ENCODE data around the gene ZNF385B. TPM values are rescaled to one million over a fixed set of nuclear protein-coding genes. Genes with fewer than 3 reads are reported as not detected.

Gene ZNF385B
- total RNA-seq, 1 experiment from 2014 or later: 0.77 TPM

DNA sequence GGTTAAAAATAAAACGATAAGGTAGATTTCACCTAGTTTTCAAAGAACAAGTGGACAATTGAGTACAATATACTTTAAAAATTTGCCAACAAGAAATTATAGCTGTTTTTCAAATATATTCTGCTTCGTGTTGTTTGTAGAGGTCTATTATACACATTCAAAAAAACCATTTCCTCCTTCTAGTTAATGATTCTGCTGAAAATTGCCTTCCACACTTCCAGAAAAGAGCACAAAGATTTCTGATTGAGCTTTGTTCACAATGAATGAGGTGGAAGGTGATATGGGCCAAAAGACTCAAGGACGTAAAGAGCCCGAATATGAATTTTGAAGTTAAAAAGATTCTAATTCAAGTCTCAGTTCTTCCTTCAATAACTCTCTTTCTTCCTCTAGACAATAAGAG is 319.8 kb downstream of the ZNF385B start:
- Histone ChIP-seq H3K36me3 (ENCODE audit: control insufficient read depth, insufficient read depth, low read length) (no peaks in the 10 kb centered on the region), H3K9me3 (no peaks in the 10 kb centered on the region; the same call in 1 of the 2 replicates), H3K4me1 (no peaks in the 10 kb centered on the region), H3K4me3 (ENCODE audit: low read depth, low read length) (no peak overlapping the region), H3K27me3 (replicated peaks; ENCODE audit: control insufficient read depth, insufficient read depth, low read length) (no peaks in the 10 kb centered on the region)
- no peaks in the 10 kb centered on the region for H3K4me1 Mint-ChIP-seq (ENCODE audit: low read depth, unreplicated experiment)
- no peaks in the 10 kb centered on the region for H3K9me3 Mint-ChIP-seq (ENCODE audit: unreplicated experiment)
- no peak overlapping the region for H3K27ac Mint-ChIP-seq (ENCODE audit: unreplicated experiment)
- intact Hi-C loops (cut with micrococcal nuclease; ENCODE audit: unreplicated experiment): loop anchor here (5.0 kb wide), 1 partner anchor 79 kb away; no protein-coding TSS in a partner anchor
- no peak for DNase-seq
- H3K27me3 Mint-ChIP-seq (ENCODE audit: insufficient read depth, unreplicated experiment): no peaks in the 10 kb centered on the region
- POLR2A ChIA-PET: no interaction called here
- TF ChIP-seq, protein P1, sequence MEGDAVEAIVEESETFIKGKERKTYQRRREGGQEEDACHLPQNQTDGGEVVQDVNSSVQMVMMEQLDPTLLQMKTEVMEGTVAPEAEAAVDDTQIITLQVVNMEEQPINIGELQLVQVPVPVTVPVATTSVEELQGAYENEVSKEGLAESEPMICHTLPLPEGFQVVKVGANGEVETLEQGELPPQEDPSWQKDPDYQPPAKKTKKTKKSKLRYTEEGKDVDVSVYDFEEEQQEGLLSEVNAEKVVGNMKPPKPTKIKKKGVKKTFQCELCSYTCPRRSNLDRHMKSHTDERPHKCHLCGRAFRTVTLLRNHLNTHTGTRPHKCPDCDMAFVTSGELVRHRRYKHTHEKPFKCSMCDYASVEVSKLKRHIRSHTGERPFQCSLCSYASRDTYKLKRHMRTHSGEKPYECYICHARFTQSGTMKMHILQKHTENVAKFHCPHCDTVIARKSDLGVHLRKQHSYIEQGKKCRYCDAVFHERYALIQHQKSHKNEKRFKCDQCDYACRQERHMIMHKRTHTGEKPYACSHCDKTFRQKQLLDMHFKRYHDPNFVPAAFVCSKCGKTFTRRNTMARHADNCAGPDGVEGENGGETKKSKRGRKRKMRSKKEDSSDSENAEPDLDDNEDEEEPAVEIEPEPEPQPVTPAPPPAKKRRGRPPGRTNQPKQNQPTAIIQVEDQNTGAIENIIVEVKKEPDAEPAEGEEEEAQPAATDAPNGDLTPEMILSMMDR (IDR thresholded peaks at IDR 0.05; ENCODE audit: insufficient read depth in 1 of 2, low read depth in 1 of 2, low read length in 1 of 2, severe bottlenecking in 1 of 2, unreplicated experiment in 1 of 2): no peak
- no peaks in the 10 kb centered on the region for H3K36me3 Mint-ChIP-seq (ENCODE audit: insufficient read depth, unreplicated experiment)
- H3K4me3 Mint-ChIP-seq (ENCODE audit: unreplicated experiment): no peak overlapping the region
- no TSS peak for BruUV-seq (replicated peaks)
- CTCF ChIA-PET: no interaction called here

DNA sequence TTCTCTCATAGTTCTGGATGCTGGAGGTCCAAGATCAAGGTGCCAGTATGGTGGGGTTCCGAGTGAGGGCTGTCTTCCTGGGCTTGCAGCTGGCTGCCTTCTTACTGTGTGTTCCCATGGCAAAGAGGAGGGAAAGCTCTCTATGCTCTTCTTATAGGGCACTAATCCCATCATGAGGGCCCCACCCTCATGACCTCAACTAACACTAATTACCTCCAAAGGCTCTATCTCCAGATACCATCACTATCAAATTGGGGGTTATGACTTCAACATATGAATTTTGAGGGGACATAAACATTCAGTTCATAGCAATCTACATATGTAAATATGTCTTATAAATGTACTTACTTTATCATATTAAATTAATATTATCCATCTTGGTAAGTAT is 322.3 kb downstream of the ZNF385B start:
- POLR2A ChIA-PET: no interaction called here
- no peaks in the 10 kb centered on the region for H3K4me1 ChIP-seq
- no peak overlapping the region for H3K27ac Mint-ChIP-seq (ENCODE audit: unreplicated experiment)
- no peaks in the 10 kb centered on the region for H3K36me3 ChIP-seq (ENCODE audit: control insufficient read depth, insufficient read depth, low read length)
- intact Hi-C loops (cut with micrococcal nuclease; ENCODE audit: unreplicated experiment): no loop called here
- CTCF ChIA-PET: no interaction called here
- H3K9me3 ChIP-seq: no peaks in the 10 kb centered on the region; the same call in 1 of the 2 replicates
- TF ChIP-seq, protein P1 (IDR thresholded peaks at IDR 0.05; ENCODE audit: insufficient read depth in 1 of 2, low read depth in 1 of 2, low read length in 1 of 2, severe bottlenecking in 1 of 2, unreplicated experiment in 1 of 2): no peak
- H3K27me3 ChIP-seq (replicated peaks; ENCODE audit: control insufficient read depth, insufficient read depth, low read length): no peaks in the 10 kb centered on the region
- no peaks in the 10 kb centered on the region for H3K27me3 Mint-ChIP-seq (ENCODE audit: insufficient read depth, unreplicated experiment)
- no peak overlapping the region for H3K4me3 Mint-ChIP-seq (ENCODE audit: unreplicated experiment)
- H3K36me3 Mint-ChIP-seq (ENCODE audit: insufficient read depth, unreplicated experiment): no peaks in the 10 kb centered on the region
- no peak overlapping the region for H3K4me3 ChIP-seq (ENCODE audit: low read depth, low read length)
- DNase-seq: no peak
- no peaks in the 10 kb centered on the region for H3K4me1 Mint-ChIP-seq (ENCODE audit: low read depth, unreplicated experiment)
- no peaks in the 10 kb centered on the region for H3K9me3 Mint-ChIP-seq (ENCODE audit: unreplicated experiment)
- no TSS peak for BruUV-seq (replicated peaks)

DNA sequence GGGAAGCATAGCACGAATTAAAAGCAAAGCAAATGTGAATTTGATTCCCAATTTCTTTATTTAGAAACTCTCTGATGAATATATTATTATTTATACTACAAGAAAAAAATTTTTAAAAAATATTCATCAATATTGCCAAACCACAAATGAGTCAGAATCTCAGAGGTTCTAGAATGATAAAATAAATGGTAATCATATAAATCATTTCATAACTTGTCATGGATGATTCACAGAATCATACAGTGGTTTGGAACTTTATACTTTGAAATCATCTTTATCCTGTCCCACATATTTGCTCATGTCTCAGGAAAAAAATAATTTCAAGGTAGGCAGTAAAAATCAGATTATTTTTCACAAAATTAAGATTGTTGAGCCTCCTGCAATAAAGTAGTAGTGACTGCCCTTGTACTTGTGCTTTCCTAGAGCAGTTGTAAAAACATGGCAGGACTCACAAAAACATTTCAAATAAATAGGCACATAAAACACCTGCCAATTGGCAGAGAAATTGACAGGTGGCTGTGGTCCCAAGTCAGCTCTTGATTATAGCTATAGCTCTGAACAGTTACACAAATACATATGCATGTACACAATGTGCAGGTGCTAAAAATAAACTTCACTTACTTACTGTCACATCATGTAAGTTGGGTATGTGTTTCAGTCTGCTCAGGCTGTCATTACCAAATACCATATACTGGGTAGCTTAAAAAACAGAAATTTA is 322.8 kb downstream of the ZNF385B start:
- no TSS peak for BruUV-seq (replicated peaks)
- ChIA-PET POLR2A (no interaction called here), CTCF (no interaction called here)
- TF ChIP-seq, protein P1 (IDR thresholded peaks at IDR 0.05; ENCODE audit: insufficient read depth in 1 of 2, low read depth in 1 of 2, low read length in 1 of 2, severe bottlenecking in 1 of 2, unreplicated experiment in 1 of 2): no peak
- Histone ChIP-seq H3K4me1 (no peaks in the 10 kb centered on the region), H3K4me3 (ENCODE audit: low read depth, low read length) (no peak overlapping the region), H3K36me3 (ENCODE audit: control insufficient read depth, insufficient read depth, low read length) (no peaks in the 10 kb centered on the region), H3K27me3 (replicated peaks; ENCODE audit: control insufficient read depth, insufficient read depth, low read length) (no peaks in the 10 kb centered on the region), H3K9me3 (no peaks in the 10 kb centered on the region; the same call in 1 of the 2 replicates)
- no peak overlapping the region for H3K4me3 Mint-ChIP-seq (ENCODE audit: unreplicated experiment)
- H3K4me1 Mint-ChIP-seq (ENCODE audit: low read depth, unreplicated experiment): no peaks in the 10 kb centered on the region
- H3K27me3 Mint-ChIP-seq (ENCODE audit: insufficient read depth, unreplicated experiment): no peaks in the 10 kb centered on the region
- no peaks in the 10 kb centered on the region for H3K36me3 Mint-ChIP-seq (ENCODE audit: insufficient read depth, unreplicated experiment)
- H3K27ac Mint-ChIP-seq (ENCODE audit: unreplicated experiment): no peak overlapping the region
- DNase-seq: no peak
- H3K9me3 Mint-ChIP-seq (ENCODE audit: unreplicated experiment): no peaks in the 10 kb centered on the region
- intact Hi-C loops (cut with micrococcal nuclease; ENCODE audit: unreplicated experiment): no loop called here

All from Caco-2 (cell line).